ENCODE results near the gene MGAT1.

Gene MGAT1

GRCh38 chr5:180844858-180845257 lies 42.3 kb upstream of the MGAT1 start:
- no peak overlapping the region for H3K4me3 ChIP-seq (ENCODE audit: control insufficient read depth, low read depth, low read length)
- TF ChIP-seq CTCF (IDR thresholded peaks at IDR 0.05; ENCODE audit: control insufficient read depth, insufficient read depth, low read depth, low read length, missing control alignments) = no peak
- no peak for DNase-seq (ENCODE audit: low read depth)

GRCh38 chr5:180844432-180844831 lies 41.8 kb upstream of the MGAT1 start:
- no peak for TF ChIP-seq CTCF (IDR thresholded peaks at IDR 0.05; ENCODE audit: control insufficient read depth, insufficient read depth, low read depth, low read length, missing control alignments)
- DNase-seq (ENCODE audit: low read depth) = no peak
- H3K4me3 ChIP-seq (ENCODE audit: control insufficient read depth, low read depth, low read length) = no peak overlapping the region

DNA sequence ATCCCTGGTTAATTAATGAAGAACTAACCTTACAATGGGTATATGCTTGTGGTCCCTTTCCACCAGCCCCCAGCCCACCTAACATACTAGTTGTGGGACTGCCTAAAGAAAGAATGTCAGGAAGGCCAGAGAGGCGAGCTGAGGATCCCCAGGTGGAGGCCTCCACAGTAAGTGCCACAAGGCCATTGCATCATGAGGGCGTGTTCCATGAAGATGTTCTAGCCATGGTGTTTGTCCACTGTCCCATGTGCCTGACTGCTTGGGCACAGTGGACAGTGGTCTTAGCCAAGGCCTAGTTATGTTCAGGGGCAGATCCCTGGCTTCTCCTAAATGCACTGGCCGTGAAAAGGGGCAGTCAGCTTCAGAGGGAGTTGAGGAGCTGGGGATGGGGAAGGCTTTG lies 37.3 kb upstream of the MGAT1 start:
- TF ChIP-seq CTCF (IDR thresholded peaks at IDR 0.05; ENCODE audit: control insufficient read depth, insufficient read depth, low read depth, low read length, missing control alignments) = no peak
- DNase-seq (ENCODE audit: low read depth) = no peak
- H3K4me3 ChIP-seq (ENCODE audit: control insufficient read depth, low read depth, low read length) = no peak overlapping the region

DNA sequence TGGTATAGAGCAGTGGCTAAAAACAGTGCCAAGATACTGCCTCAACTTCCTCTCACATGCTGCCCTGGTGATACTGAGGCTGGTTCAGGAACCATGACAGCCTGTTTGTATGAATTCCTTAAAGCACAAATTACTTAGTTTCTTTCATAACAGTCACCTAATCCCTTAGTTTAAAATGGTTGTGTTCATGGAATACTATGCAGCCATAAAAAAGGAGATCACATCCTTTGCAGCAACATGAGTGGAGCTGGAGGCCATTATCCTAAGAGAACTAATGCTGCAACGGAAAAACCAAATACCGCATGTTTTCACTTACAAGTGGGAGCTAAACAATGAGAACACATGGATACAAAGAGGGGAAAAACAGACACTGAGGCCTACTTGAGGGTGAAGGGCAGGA lies 36.6 kb upstream of the MGAT1 start:
- no peak for DNase-seq (ENCODE audit: low read depth)
- no peak overlapping the region for H3K4me3 ChIP-seq (ENCODE audit: control insufficient read depth, low read depth, low read length)
- TF ChIP-seq CTCF (IDR thresholded peaks at IDR 0.05; ENCODE audit: control insufficient read depth, insufficient read depth, low read depth, low read length, missing control alignments) = no peak

- TF ChIP-seq CTCF (IDR thresholded peaks at IDR 0.05; ENCODE audit: control insufficient read depth, insufficient read depth, low read depth, low read length, missing control alignments) = no peak
- H3K4me3 ChIP-seq (ENCODE audit: control insufficient read depth, low read depth, low read length) = no peak overlapping the region
- DNase-seq (ENCODE audit: low read depth) = no peak
These were observed 34.9 kb upstream of the MGAT1 start for GRCh38 chr5:180837478-180837877.

- no peak for DNase-seq (ENCODE audit: low read depth)
- no peak overlapping the region for H3K4me3 ChIP-seq (ENCODE audit: control insufficient read depth, low read depth, low read length)
- no peak for TF ChIP-seq CTCF (IDR thresholded peaks at IDR 0.05; ENCODE audit: control insufficient read depth, insufficient read depth, low read depth, low read length, missing control alignments)
These were observed 30.0 kb upstream of the MGAT1 start for GRCh38 chr5:180832638-180833068.
